GM15510 (cell line): ENCODE results near the gene GPR42.

Source experiments
- POLR2A ChIP-seq: IDR thresholded peaks from 3 replicates; pipeline ENCODE4 v1.6.1; 2011; ENCODE audit warnings: borderline replicate concordance; ENCODE audit not compliant: insufficient read length; ENCODE audit errors: extremely low read depth

GPR42 gene

GRCh38 chr19:35341006-35341405 lies 29.9 kb upstream of the GPR42 start:
- no peak for TF ChIP-seq POLR2A

- no peak for TF ChIP-seq POLR2A
Observed at GRCh38 chr19:35341565-35342225, 29.2 kb upstream of the GPR42 start.

- TF ChIP-seq POLR2A: no peak
Observed at GRCh38 chr19:35342430-35342829, 28.4 kb upstream of the GPR42 start.

- TF ChIP-seq POLR2A: no peak
Observed at GRCh38 chr19:35344511-35345031, 26.3 kb upstream of the GPR42 start.

- TF ChIP-seq POLR2A: peak; percentile 19
Observed at GRCh38 chr19:35345671-35346111, 25.2 kb upstream of the GPR42 start.

- TF ChIP-seq POLR2A: peak; percentile 27
Observed at GRCh38 chr19:35346193-35347052, 24.4 kb upstream of the GPR42 start.

GRCh38 chr19:35347171-35347929 lies 23.5 kb upstream of the GPR42 start, which contains the start of gene FFAR1:
Gene FFAR1 (plus strand): TSS chr19:35347902. CDS start chr19:35351552, 3,650 bp downstream.
- peak; percentile 34 for TF ChIP-seq POLR2A

- TF ChIP-seq POLR2A: no peak
Observed at GRCh38 chr19:35347930-35348298, 23.0 kb upstream of the GPR42 start.

GRCh38 chr19:35348911-35349611 lies 21.8 kb upstream of the GPR42 start:
- peak; percentile 35 for TF ChIP-seq POLR2A

GRCh38 chr19:35349614-35350521 lies 21.0 kb upstream of the GPR42 start:
- peak; percentile 33 for TF ChIP-seq POLR2A

GRCh38 chr19:35350591-35350990 lies 20.3 kb upstream of the GPR42 start:
- TF ChIP-seq POLR2A: no peak

GRCh38 chr19:35351411-35352176 lies 19.3 kb upstream of the GPR42 start:
- TF ChIP-seq POLR2A: no peak

- no peak for TF ChIP-seq POLR2A
Observed at GRCh38 chr19:35352177-35352447, 18.8 kb upstream of the GPR42 start.
